Esophagus squamous epithelium (tissue), 5 donors: ENCODE data around the gene DOP1B. TPM values are rescaled to one million over a fixed set of nuclear protein-coding genes. Genes with fewer than 3 reads are reported as not detected.

ENCODE experiments used
- DNase-seq: peaks from one replicate; lab custom pipeline; 2025; lab: John Stamatoyannopoulos, UW
- H3K27ac ChIP-seq, 4 donors: fragments of 200-600 bp; sonication (generic); one replicate each; pipeline ENCODE4 v1.5.1; 2016 to 2019; ENCODE audit warnings: mild to moderate bottlenecking in 1 of 4
- H3K27me3 ChIP-seq, 4 donors: fragments of 200-600 bp; sonication (generic); 1 replicate in 3 of 4; 2 replicates in 1 of 4; pipeline versions ENCODE4 v1.5.1 to v1.6.0; 2017 to 2021; ENCODE audit warnings: antibody characterized with exemption in 1 of 4
- H3K36me3 ChIP-seq, 3 donors: fragments of 200-600 bp; sonication (generic); one replicate each; pipeline ENCODE4 v1.5.1; 2016 to 2019
- H3K4me1 ChIP-seq, 3 donors: fragments of 200-600 bp; sonication (generic); one replicate each; pipeline ENCODE4 v1.5.1; 2017 to 2019
- H3K4me3 ChIP-seq, 4 donors: fragments of 200-600 bp; sonication (generic); 1 replicate in 3 of 4; 2 replicates in 1 of 4; pipeline ENCODE4 v1.5.1; 2016 to 2019; ENCODE audit warnings: mild to moderate bottlenecking in 2 of 4, moderate library complexity in 1 of 4
- H3K9me3 ChIP-seq, 3 donors: fragments of 200-600 bp; sonication (generic); one replicate each; pipeline ENCODE4 v1.5.1; 2016 to 2019
- POLR2A ChIP-seq, 4 donors: fragments of 450-650 bp; IDR thresholded peaks; one replicate each; pipeline ENCODE4 v1.6.1; 2017; ENCODE audit warnings: antibody characterized with exemption in 4 of 4, mild to moderate bottlenecking in 4 of 4, moderate library complexity in 3 of 4
- WGBS, 2 donors: methylation state at CpG; one replicate each; pipeline ENCODE4 v1.1.5; 2018; 5-methylcytosine and 5-hydroxymethylcytosine counted together
- intact Hi-C: fragments of 100-400 bp; cut with DNase I; formaldehyde crosslinking; loops from one replicate; pipeline ENCODE4 v1.15.0; 2022
- total RNA-seq, 4 donors: library from RNA; depleted of rRNA; stranded (reverse); fragments of >200 nt; gene quantifications; one replicate each; pipeline ENCODE4 v1.1.0, GENCODE V29; 2016
- TF ChIP-seq, protein P1 (sequence below), 6 experiments: fragments of 450-650 bp in 4 of 6; fragments of 200-600 bp in 2 of 6; sonication (generic) in 2 of 6; IDR thresholded peaks; one replicate each; pipeline ENCODE4 v1.5.1; 2016 to 2019; ENCODE audit warnings: antibody characterized with exemption in 6 of 6, mild to moderate bottlenecking in 4 of 6, moderate library complexity in 4 of 6
- donor health status: DM: yes; HTN: yes; CAD: no.

Gene DOP1B
- 10 to 100 TPM; 18.5 to 36.7 (median 26.2) TPM for total RNA-seq

DNA sequence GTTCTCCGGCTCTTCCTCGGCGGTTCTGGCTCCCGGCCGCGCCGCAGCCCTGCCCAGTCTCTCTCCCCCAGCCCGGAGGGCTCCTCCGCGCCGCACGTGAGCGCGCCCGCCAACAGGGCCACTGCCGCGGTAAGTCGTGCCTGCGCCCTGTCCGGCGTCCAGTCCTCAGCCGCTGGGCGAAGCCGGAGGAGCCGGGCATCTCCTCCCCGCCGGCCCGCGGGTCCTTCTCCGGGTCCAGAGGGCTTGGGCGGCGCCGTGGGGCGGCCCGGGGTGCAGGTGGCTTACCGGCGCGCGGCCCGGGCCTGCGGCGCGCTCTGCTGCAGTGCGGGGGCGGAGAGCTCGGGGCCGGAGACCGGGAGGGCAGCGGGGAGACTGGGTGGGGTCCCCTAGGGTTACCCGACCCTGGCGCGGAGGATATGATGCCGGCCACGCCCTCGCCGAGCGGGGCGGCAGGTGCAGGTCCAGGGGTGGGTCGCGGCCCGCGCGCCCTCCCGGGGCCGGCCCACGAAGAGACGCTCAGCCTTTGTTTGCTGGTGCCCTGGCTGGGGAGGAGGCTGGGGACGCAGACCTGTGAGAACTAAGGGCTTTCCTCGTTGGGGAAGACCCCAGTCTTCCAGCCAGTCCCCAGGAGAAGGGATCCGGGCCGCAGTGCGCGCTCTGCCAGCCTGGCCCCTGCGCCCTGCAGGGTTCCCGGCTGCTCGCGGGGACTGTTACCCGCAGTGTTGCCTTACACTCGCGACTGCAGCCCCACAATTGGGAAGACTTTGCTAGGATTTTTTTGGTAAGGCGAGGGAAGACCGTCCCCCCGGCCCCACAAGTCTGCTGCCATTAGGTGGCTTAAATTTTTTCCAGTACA lies at the start of gene DOP1B:
Gene DOP1B, plus strand, starts transcription at position 10 of the 856 bp plus-strand sequence. CDS start 7,910 bp downstream, outside the sequence.
- Histone ChIP-seq H3K4me3 (peak within 1 kb of the TSS; percentile 69 to 97 (median 85)), H3K27me3 (no peaks in the 10 kb centered on the region), H3K36me3 (peaks cover 0 to 4% (median 0%) of the 10 kb centered on the region in 3 donors), H3K27ac (peak within 1 kb of the TSS; percentile 91 to 95 (median 94)), H3K4me1 (peaks cover 0 to 44% (median 12%) of the 10 kb centered on the region in 3 donors), H3K9me3 (no peaks in the 10 kb centered on the region)
- TF ChIP-seq, protein P1, sequence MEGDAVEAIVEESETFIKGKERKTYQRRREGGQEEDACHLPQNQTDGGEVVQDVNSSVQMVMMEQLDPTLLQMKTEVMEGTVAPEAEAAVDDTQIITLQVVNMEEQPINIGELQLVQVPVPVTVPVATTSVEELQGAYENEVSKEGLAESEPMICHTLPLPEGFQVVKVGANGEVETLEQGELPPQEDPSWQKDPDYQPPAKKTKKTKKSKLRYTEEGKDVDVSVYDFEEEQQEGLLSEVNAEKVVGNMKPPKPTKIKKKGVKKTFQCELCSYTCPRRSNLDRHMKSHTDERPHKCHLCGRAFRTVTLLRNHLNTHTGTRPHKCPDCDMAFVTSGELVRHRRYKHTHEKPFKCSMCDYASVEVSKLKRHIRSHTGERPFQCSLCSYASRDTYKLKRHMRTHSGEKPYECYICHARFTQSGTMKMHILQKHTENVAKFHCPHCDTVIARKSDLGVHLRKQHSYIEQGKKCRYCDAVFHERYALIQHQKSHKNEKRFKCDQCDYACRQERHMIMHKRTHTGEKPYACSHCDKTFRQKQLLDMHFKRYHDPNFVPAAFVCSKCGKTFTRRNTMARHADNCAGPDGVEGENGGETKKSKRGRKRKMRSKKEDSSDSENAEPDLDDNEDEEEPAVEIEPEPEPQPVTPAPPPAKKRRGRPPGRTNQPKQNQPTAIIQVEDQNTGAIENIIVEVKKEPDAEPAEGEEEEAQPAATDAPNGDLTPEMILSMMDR (IDR thresholded peaks at IDR 0.05): peak in 1 of 6 experiments; percentile 23
- TF ChIP-seq POLR2A (IDR thresholded peaks at IDR 0.05): peak in 2 of 4 donors; percentile 73 to 86
- DNase-seq: no peak
- 3 to 8% methylated on average over 5 to 12 of the region's 83 CpGs for WGBS, 2 donors
- intact Hi-C loops: loop anchor here (10.0 kb wide), 1 partner anchor 48 kb away; no protein-coding TSS in a partner anchor

- H3K27me3 ChIP-seq: peaks cover 0 to 11% (median 0%) of the 10 kb centered on the region in 4 donors
- WGBS, 2 donors: 93% methylated on average over 10 of the region's 10 CpGs
- H3K27ac ChIP-seq: no peak overlapping the region
- H3K9me3 ChIP-seq: no peaks in the 10 kb centered on the region
- no peaks in the 10 kb centered on the region for H3K36me3 ChIP-seq
- TF ChIP-seq POLR2A (IDR thresholded peaks at IDR 0.05): no peak
- TF ChIP-seq, protein P1 (IDR thresholded peaks at IDR 0.05): no peak
- intact Hi-C loops: loop anchor here (10.0 kb wide), 1 partner anchor 55 kb away; no protein-coding TSS in a partner anchor
- H3K4me1 ChIP-seq: peaks cover 5 to 37% (median 17%) of the 10 kb centered on the region in 3 donors
- DNase-seq: no peak
- H3K4me3 ChIP-seq: no peak overlapping the region
These were observed 46.8 kb upstream of the DOP1B start for GRCh38 chr21:36109868-36110267.

DNA sequence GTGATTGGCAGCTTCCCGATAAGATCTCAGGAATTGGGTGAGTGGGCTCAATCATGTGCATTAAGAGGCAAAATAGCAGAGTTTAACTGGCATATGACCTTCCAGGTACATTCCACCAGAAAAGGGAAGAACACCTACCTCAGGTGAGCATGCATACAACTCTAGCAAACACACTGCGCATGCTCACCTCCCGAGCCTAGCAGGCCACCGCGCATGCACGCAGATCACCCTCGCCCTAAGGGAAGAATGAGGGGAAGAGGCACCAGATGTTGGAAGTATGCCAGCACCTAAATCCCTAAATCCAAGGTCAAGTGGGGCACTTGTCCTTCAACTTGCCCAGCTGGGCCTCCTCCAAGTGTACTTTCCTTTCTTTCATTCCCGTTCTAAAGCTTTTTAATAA lies 45.4 kb upstream of the DOP1B start:
- TF ChIP-seq, protein P1 (IDR thresholded peaks at IDR 0.05): no peak
- no peak for TF ChIP-seq POLR2A (IDR thresholded peaks at IDR 0.05)
- Histone ChIP-seq H3K36me3 (no peaks in the 10 kb centered on the region), H3K4me1 (peaks cover 5 to 35% (median 17%) of the 10 kb centered on the region in 3 donors), H3K27me3 (no peaks in the 10 kb centered on the region), H3K9me3 (no peaks in the 10 kb centered on the region), H3K27ac (no peak overlapping the region), H3K4me3 (no peak overlapping the region)
- no peak for DNase-seq
- 71 to 76% methylated on average over 8 of the region's 8 CpGs for WGBS, 2 donors
- intact Hi-C loops: loop anchor here (10.0 kb wide), 1 partner anchor 56 kb away; no protein-coding TSS in a partner anchor

DNA sequence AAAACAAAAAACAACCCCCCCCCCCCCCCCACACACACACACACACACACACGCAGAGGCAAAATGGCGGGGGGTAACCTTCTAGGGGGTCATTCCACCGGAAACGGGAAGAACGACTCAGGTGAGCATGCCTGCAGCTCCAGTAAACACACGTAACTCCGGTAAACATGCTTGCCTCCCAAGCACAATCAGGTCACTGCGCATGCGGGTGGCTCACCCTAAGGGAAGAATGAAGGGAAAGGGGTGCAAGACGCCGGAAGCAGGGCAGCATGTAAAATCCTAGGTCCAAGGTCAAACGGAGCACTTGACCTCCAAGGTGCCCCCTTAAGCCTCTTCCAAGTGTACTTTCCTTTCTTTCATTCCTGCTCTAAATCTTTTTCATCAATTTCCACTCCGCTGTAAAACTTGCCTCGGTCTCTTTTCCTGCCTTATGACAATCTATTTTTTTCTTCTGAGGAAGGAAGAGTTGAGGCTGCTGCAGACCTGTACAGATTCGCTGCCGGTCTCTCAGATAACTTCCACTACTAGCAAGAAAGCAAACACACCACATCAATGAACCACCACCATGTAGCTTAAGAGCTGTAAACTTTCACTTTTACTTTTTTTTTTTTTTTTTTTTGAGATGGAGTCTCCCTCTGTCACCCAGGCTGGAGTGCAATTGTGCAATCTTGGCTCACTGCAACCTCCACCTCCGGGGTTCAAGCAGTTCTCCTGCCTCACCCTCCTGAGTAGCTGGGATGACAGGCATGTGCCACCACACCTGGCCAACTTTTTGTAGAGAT lies 42.8 kb upstream of the DOP1B start:
- intact Hi-C loops: loop anchor here (10.0 kb wide), 1 partner anchor 59 kb away; no protein-coding TSS in a partner anchor
- Histone ChIP-seq H3K27ac (peak overlapping the region; percentile 49 to 82 (median 78)), H3K4me1 (peaks cover 5 to 50% (median 22%) of the 10 kb centered on the region in 3 donors), H3K27me3 (no peaks in the 10 kb centered on the region), H3K36me3 (no peaks in the 10 kb centered on the region), H3K4me3 (peak overlapping the region; percentile 4 to 49 (median 40)), H3K9me3 (peaks cover 0 to 3% (median 0%) of the 10 kb centered on the region in 3 donors)
- no peak for DNase-seq
- WGBS, 2 donors: 27 to 62% methylated on average over 15 to 16 of the region's 17 CpGs
- TF ChIP-seq, protein P1 (IDR thresholded peaks at IDR 0.05): no peak
- no peak for TF ChIP-seq POLR2A (IDR thresholded peaks at IDR 0.05)
